SK-N-SH (cell line): ENCODE measurements around the gene ENOX2. TPM values are rescaled to one million over a fixed set of nuclear protein-coding genes. Genes with fewer than 3 reads are reported as not detected.

Source experiments
- CTCF ChIA-PET: fragments of 300-600, 350-600 bp; formaldehyde crosslinking; extraction: SDS; loops from one replicate; lab custom pipeline; 2021; lab: Yijun Ruan, JAX
- POLR2A ChIA-PET: fragments of 350-600 bp; sonication (Branson Sonifier 250); formaldehyde crosslinking; extraction: SDS; loops from one replicate; lab custom pipeline; 2020; ENCODE audit warnings: antibody characterized with exemption, inconsistent platforms; lab: Yijun Ruan, JAX
- DNase-seq: peaks from one replicate; pipeline ENCODE4 v3.0.0; 2012
- H2AFZ ChIP-seq: fragments of 200-600 bp; sonication (generic); 2 replicates; pipeline ENCODE4 v1.8.1; 2016; ENCODE audit warnings: antibody characterized with exemption, mild to moderate bottlenecking, low read depth
- H3F3A ChIP-seq: fragments of 200-600 bp; sonication (generic); replicated peaks from 2 replicates; pipeline ENCODE3; 2016; ENCODE audit warnings: antibody characterized with exemption, mild to moderate bottlenecking; ENCODE audit not compliant: insufficient read depth
- H3K27ac ChIP-seq, 2 experiments: fragments of 200-500 bp in 1 of 2; fragments of 200-600 bp in 1 of 2; sonication (Bioruptor generic) in 1 of 2; sonication (generic), shearing (Covaris generic) in 1 of 2; 2 replicates each; pipeline versions ENCODE4 v1.5.1 to v1.6.1; 2014 to 2016; ENCODE audit warnings: low read depth in 2 of 2, inconsistent platforms in 1 of 2, low read length in 1 of 2, mild to moderate bottlenecking in 1 of 2, mixed read lengths in 1 of 2
- H3K27me3 ChIP-seq: fragments of 200-600 bp; sonication (generic), shearing (Covaris generic); 2 replicates; pipeline ENCODE4 v1.6.1; 2016; ENCODE audit warnings: mixed run types; ENCODE audit not compliant: insufficient read depth
- H3K36me3 ChIP-seq, 2 experiments: fragments of 200-500 bp in 1 of 2; fragments of 200-600 bp in 1 of 2; sonication (Bioruptor generic) in 1 of 2; sonication (generic) in 1 of 2; replicated peaks in 1 of 2; 2 replicates each; pipeline versions ENCODE3 to v1.5.1; 2014 to 2016; ENCODE audit warnings: low read length in 1 of 2, mild to moderate bottlenecking in 1 of 2; ENCODE audit not compliant: insufficient read depth in 2 of 2, control insufficient read depth in 1 of 2
- H3K4me1 ChIP-seq, 2 experiments: fragments of 200-500 bp in 1 of 2; fragments of 200-600 bp in 1 of 2; sonication (Bioruptor generic) in 1 of 2; sonication (generic), shearing (Covaris generic) in 1 of 2; 2 replicates each; pipeline versions ENCODE4 v1.5.1 to v1.6.1; 2014 to 2016; ENCODE audit warnings: low read depth in 1 of 2, low read length in 1 of 2, mixed run types in 1 of 2; ENCODE audit not compliant: insufficient read depth in 2 of 2, control insufficient read depth in 1 of 2
- H3K4me2 ChIP-seq: fragments of 200-600 bp; sonication (generic), shearing (Covaris generic); 2 replicates; pipeline ENCODE4 v1.6.1; 2017; ENCODE audit warnings: mixed run types
- H3K4me3 ChIP-seq, 2 experiments: fragments of 200-500 bp in 1 of 2; fragments of 200-600 bp in 1 of 2; sonication (Bioruptor generic) in 1 of 2; sonication (generic), shearing (Covaris generic) in 1 of 2; 2 replicates each; pipeline versions ENCODE4 v1.5.1 to v1.8.1; 2014 to 2016; ENCODE audit warnings: low read depth in 2 of 2, inconsistent platforms in 1 of 2, low read length in 1 of 2, mild to moderate bottlenecking in 1 of 2, mixed read lengths in 1 of 2, moderate library complexity in 1 of 2
- H3K79me2 ChIP-seq: fragments of 200-600 bp; sonication (generic); 2 replicates; pipeline ENCODE4 v1.8.1; 2017; ENCODE audit warnings: mild to moderate bottlenecking; ENCODE audit not compliant: insufficient read depth
- H3K9ac ChIP-seq: fragments of 200-600 bp; sonication (generic); 2 replicates; pipeline ENCODE4 v1.6.1; 2017; ENCODE audit warnings: mixed run types
- H3K9me2 ChIP-seq: fragments of 200-600 bp; sonication (generic); 2 replicates; pipeline ENCODE4 v1.6.1; 2017; ENCODE audit warnings: mixed run types
- H3K9me3 ChIP-seq: fragments of 200-600 bp; sonication (generic); 2 replicates; pipeline ENCODE4 v1.6.1; 2017; ENCODE audit warnings: mixed run types, mild to moderate bottlenecking, moderate library complexity
- H4K20me1 ChIP-seq: fragments of 200-600 bp; sonication (generic); 2 replicates; pipeline ENCODE4 v1.6.1; 2017; ENCODE audit warnings: mild to moderate bottlenecking, mixed run types; ENCODE audit not compliant: insufficient read depth
- EZH2phosphoT487 ChIP-seq: fragments of 200-600 bp; sonication (generic); IDR thresholded peaks from 2 replicates; pipeline ENCODE4 v1.6.1; 2017; ENCODE audit warnings: low read depth, mixed run types, mild to moderate bottlenecking, antibody characterized with exemption, moderate library complexity, borderline replicate concordance
- FOXJ3 ChIP-seq: sonication (generic); formaldehyde crosslinking; IDR thresholded peaks from 2 replicates; pipeline ENCODE4 v1.5.1; 2020; ENCODE audit warnings: mild to moderate bottlenecking, missing genetic modification reagents
- JUND ChIP-seq: IDR thresholded peaks from 2 replicates; pipeline ENCODE4 v1.4.0; 2012
- MEF2A ChIP-seq: IDR thresholded peaks from 2 replicates; pipeline ENCODE4 v1.4.0; 2012; ENCODE audit warnings: low read depth, borderline replicate concordance
- MXI1 ChIP-seq: IDR thresholded peaks from 2 replicates; pipeline ENCODE4 v1.6.1; 2012; ENCODE audit warnings: mild to moderate bottlenecking, low read depth, low read length, improper control_type of control experiment
- NRF1 ChIP-seq: IDR thresholded peaks from 2 replicates; pipeline ENCODE4 v1.6.1; 2012; ENCODE audit warnings: low read depth, mild to moderate bottlenecking, low read length
- PBX3 ChIP-seq: IDR thresholded peaks from 2 replicates; pipeline ENCODE4; 2012
- POLR2AphosphoS5 ChIP-seq: IDR thresholded peaks from 2 replicates; pipeline ENCODE4 v1.6.1; 2012; ENCODE audit warnings: low read depth, low read length
- RAD21 ChIP-seq: IDR thresholded peaks from 2 replicates; pipeline ENCODE4 v1.6.1; 2012; ENCODE audit warnings: mild to moderate bottlenecking, low read length
- RXRA ChIP-seq: IDR thresholded peaks from 2 replicates; pipeline ENCODE4 v1.4.0; 2012; ENCODE audit warnings: low read depth, mild to moderate bottlenecking, borderline replicate concordance
- SIN3A ChIP-seq: IDR thresholded peaks from 2 replicates; pipeline ENCODE4 v1.6.1; 2012; ENCODE audit warnings: low read depth, mild to moderate bottlenecking, low read length, moderate library complexity, borderline replicate concordance
- SMC3 ChIP-seq: IDR thresholded peaks from 2 replicates; pipeline ENCODE4 v1.6.1; 2012; ENCODE audit warnings: low read depth, low read length, improper control_type of control experiment
- TEAD4 ChIP-seq: IDR thresholded peaks from 2 replicates; pipeline ENCODE4 v1.4.0; 2012; ENCODE audit warnings: mild to moderate bottlenecking, borderline replicate concordance; ENCODE audit not compliant: insufficient read depth
- YY1 ChIP-seq: IDR thresholded peaks from 2 replicates; pipeline ENCODE4 v1.4.0; 2012; ENCODE audit warnings: low read depth, mild to moderate bottlenecking
- WGBS: methylation state at CpG from one replicate; pipeline ENCODE4 v1.1.6; 2017; ENCODE audit warnings: low lambda C conversion rate; 5-methylcytosine and 5-hydroxymethylcytosine counted together
- polyA plus RNA-seq, 3 experiments: library from polyadenylated mRNA; depleted of rRNA; stranded (reverse); fragments of >200 nt; gene quantifications; 2 replicates each; pipeline ENCODE4 v1.2.3, GENCODE V29; 2012
- TF ChIP-seq, protein P1 (sequence below): fragments of 200-600 bp; sonication (generic); IDR thresholded peaks from 2 replicates; pipeline ENCODE4 v1.6.1; 2017; ENCODE audit warnings: antibody characterized with exemption, mild to moderate bottlenecking, moderate library complexity
- TF ChIP-seq, protein P2 (sequence below): IDR thresholded peaks from 2 replicates; pipeline ENCODE4 v1.6.1; 2012; ENCODE audit warnings: mild to moderate bottlenecking, low read depth, low read length, moderate library complexity

Gene ENOX2
- polyA plus RNA-seq, 1 of the 3 experiments (the other 2 are of a cell fraction), result 8.8 TPM

DNA sequence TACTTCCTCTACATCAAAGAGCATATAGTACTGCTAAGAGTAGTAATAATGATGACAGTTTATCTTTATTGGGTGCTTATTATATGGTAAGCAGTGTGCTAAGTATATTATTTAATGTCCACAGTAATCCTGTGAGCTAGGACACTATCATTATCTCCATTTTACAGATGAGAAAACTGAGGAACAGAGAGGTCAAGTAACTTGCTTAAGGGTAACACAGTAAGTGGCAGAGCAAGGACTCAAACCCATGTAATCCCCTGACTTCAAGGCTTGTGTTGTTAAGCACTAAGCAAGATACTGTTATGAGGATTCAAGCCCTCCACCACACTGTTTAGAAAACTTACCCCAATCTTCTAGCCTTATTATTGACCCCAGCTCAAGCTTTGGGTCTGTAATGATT, 202.4 kb downstream of the ENOX2 start:
- no peak for TF ChIP-seq EZH2phosphoT487
- TF ChIP-seq PBX3, result no peak
- TF ChIP-seq, protein P1, sequence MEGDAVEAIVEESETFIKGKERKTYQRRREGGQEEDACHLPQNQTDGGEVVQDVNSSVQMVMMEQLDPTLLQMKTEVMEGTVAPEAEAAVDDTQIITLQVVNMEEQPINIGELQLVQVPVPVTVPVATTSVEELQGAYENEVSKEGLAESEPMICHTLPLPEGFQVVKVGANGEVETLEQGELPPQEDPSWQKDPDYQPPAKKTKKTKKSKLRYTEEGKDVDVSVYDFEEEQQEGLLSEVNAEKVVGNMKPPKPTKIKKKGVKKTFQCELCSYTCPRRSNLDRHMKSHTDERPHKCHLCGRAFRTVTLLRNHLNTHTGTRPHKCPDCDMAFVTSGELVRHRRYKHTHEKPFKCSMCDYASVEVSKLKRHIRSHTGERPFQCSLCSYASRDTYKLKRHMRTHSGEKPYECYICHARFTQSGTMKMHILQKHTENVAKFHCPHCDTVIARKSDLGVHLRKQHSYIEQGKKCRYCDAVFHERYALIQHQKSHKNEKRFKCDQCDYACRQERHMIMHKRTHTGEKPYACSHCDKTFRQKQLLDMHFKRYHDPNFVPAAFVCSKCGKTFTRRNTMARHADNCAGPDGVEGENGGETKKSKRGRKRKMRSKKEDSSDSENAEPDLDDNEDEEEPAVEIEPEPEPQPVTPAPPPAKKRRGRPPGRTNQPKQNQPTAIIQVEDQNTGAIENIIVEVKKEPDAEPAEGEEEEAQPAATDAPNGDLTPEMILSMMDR, result no peak
- TF ChIP-seq JUND, result no peak
- Histone ChIP-seq H3K79me2 (no peaks in the 10 kb centered on the region), H3K27ac (no peak overlapping the region), H3K9me3 (no peaks in the 10 kb centered on the region), H3K4me3 (no peak overlapping the region), H4K20me1 (no peaks in the 10 kb centered on the region), H3K4me2 (no peak overlapping the region), H3K9ac (no peak overlapping the region), H2AFZ (no peak overlapping the region), H3K27me3 (no peaks in the 10 kb centered on the region), H3F3A (no peaks in the 10 kb centered on the region), H3K36me3 (no peaks in the 10 kb centered on the region), H3K4me1 (peaks cover 0 to 4% of the 10 kb centered on the region in 2 experiments; a peak in 2 of 4 replicates), H3K9me2 (no peaks in the 10 kb centered on the region)
- no peak for DNase-seq
- ChIA-PET CTCF (no interaction called here), POLR2A (no interaction called here)

DNA sequence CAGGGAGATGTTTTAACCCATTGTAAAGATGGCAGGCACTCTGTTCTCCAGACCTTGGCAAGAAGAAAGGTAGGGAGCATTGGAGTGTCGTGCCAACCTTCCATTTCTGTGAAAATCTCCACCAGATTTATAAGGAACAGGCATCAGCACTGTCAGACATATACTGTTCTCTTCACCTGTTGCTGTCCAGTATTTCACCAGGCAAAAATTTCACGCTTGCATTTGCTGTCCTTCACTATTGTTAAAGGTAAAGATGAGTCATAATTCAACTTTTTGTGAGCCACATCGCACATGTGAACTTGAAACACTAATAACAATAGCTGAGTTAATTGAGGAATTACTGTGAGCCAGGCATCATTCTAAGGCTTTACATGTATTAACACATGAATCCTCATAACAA, 203.4 kb downstream of the ENOX2 start:
- Histone ChIP-seq H3K9me3 (no peaks in the 10 kb centered on the region), H2AFZ (no peak overlapping the region), H3K79me2 (no peaks in the 10 kb centered on the region), H3K9me2 (no peaks in the 10 kb centered on the region), H3F3A (no peaks in the 10 kb centered on the region), H3K27ac (no peak overlapping the region), H3K9ac (no peak overlapping the region), H3K36me3 (no peaks in the 10 kb centered on the region), H3K4me2 (no peak overlapping the region), H3K4me3 (no peak overlapping the region), H3K4me1 (peaks cover 0 to 3% of the 10 kb centered on the region in 2 experiments; a peak in 2 of 4 replicates), H4K20me1 (no peaks in the 10 kb centered on the region), H3K27me3 (no peaks in the 10 kb centered on the region)
- DNase-seq, result no peak
- CTCF ChIA-PET, result no interaction called here
- 45% methylated on average over 3 of the region's 3 CpGs for WGBS
- POLR2A ChIA-PET, result no interaction called here
- TF ChIP-seq NRF1 (no peak), TEAD4 (no peak), SMC3 (no peak), MXI1 (no peak), POLR2AphosphoS5 (no peak)

DNA sequence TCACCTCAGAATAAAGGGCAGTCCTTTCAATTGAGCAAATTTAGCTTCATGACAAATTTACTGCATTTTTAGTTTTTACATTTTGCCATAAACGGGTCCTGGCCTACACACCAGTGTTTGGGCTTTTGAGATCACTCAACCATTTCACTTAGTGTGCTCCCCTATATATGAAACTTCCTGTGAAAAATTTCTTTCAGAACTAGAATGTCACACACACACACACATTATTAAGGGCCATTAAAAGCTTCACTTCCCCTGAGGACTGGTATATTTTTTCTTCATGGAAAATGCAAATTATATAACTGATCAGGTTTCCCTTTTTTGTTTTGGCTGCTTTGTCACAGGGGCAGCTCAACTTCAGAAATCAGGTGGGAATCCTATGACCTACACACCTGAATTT, 206.5 kb downstream of the ENOX2 start:
- CTCF ChIA-PET, result no interaction called here
- 33% methylated on average over 1 of the region's 1 CpG for WGBS

More for the DNA sequence above, 206.5 kb downstream of the ENOX2 start:
- Histone ChIP-seq H3K9ac (no peak overlapping the region), H4K20me1 (no peaks in the 10 kb centered on the region), H3K36me3 (no peaks in the 10 kb centered on the region), H3K27me3 (no peaks in the 10 kb centered on the region), H3K4me3 (no peak overlapping the region), H3F3A (no peaks in the 10 kb centered on the region), H3K4me2 (no peak overlapping the region), H3K4me1 (no peaks in the 10 kb centered on the region), H3K27ac (no peak overlapping the region), H3K9me2 (no peaks in the 10 kb centered on the region), H3K9me3 (no peaks in the 10 kb centered on the region), H3K79me2 (no peaks in the 10 kb centered on the region), H2AFZ (no peak overlapping the region)
- no peak for TF ChIP-seq FOXJ3 (CRISPR knock-in tag)
- TF ChIP-seq SIN3A, result no peak
- no peak for TF ChIP-seq RXRA
- TF ChIP-seq, protein P2, sequence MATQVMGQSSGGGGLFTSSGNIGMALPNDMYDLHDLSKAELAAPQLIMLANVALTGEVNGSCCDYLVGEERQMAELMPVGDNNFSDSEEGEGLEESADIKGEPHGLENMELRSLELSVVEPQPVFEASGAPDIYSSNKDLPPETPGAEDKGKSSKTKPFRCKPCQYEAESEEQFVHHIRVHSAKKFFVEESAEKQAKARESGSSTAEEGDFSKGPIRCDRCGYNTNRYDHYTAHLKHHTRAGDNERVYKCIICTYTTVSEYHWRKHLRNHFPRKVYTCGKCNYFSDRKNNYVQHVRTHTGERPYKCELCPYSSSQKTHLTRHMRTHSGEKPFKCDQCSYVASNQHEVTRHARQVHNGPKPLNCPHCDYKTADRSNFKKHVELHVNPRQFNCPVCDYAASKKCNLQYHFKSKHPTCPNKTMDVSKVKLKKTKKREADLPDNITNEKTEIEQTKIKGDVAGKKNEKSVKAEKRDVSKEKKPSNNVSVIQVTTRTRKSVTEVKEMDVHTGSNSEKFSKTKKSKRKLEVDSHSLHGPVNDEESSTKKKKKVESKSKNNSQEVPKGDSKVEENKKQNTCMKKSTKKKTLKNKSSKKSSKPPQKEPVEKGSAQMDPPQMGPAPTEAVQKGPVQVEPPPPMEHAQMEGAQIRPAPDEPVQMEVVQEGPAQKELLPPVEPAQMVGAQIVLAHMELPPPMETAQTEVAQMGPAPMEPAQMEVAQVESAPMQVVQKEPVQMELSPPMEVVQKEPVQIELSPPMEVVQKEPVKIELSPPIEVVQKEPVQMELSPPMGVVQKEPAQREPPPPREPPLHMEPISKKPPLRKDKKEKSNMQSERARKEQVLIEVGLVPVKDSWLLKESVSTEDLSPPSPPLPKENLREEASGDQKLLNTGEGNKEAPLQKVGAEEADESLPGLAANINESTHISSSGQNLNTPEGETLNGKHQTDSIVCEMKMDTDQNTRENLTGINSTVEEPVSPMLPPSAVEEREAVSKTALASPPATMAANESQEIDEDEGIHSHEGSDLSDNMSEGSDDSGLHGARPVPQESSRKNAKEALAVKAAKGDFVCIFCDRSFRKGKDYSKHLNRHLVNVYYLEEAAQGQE, result no peak
- TF ChIP-seq RAD21, result no peak
- no peak for TF ChIP-seq YY1
- no peak for TF ChIP-seq MEF2A
- no peak for DNase-seq
- POLR2A ChIA-PET, result no interaction called here
